DOHH2 (cell line): ENCODE measurements around the gene NANS.

Experiments used
- H3F3A ChIP-seq: fragments of 200-600 bp; sonication (generic), shearing (Covaris generic); 2 replicates; pipeline ENCODE4 v1.6.0; 2016; ENCODE audit warnings: antibody characterized with exemption, mild to moderate bottlenecking; ENCODE audit not compliant: control insufficient read depth, insufficient read depth
- H3K27ac ChIP-seq: fragments of 200-600 bp; sonication (generic); 2 replicates; pipeline ENCODE4 v1.5.1; 2014; ENCODE audit warnings: low read depth, mild to moderate bottlenecking, low read length, moderate library complexity
- H3K27me3 ChIP-seq: fragments of 200-600 bp; sonication (generic); 2 replicates; pipeline ENCODE4 v1.6.1; 2014; ENCODE audit warnings: mild to moderate bottlenecking, low read length, mixed read lengths; ENCODE audit not compliant: control insufficient read depth
- H3K36me3 ChIP-seq: fragments of 200-600 bp; sonication (generic); 2 replicates; pipeline ENCODE4 v1.6.1; 2014; ENCODE audit warnings: mild to moderate bottlenecking, low read length, moderate library complexity, mixed read lengths; ENCODE audit not compliant: control insufficient read depth
- H3K4me1 ChIP-seq: fragments of 200-600 bp; sonication (generic); 2 replicates; pipeline ENCODE4 v1.6.1; 2014; ENCODE audit warnings: mild to moderate bottlenecking, low read length, mixed read lengths; ENCODE audit not compliant: control insufficient read depth
- H3K4me2 ChIP-seq: fragments of 200-600 bp; sonication (generic); 2 replicates; pipeline ENCODE4 v1.6.0; 2014; ENCODE audit warnings: mild to moderate bottlenecking, low read length, moderate library complexity
- H3K4me3 ChIP-seq: fragments of 200-600 bp; sonication (generic); 2 replicates; pipeline ENCODE4 v1.5.1; 2014; ENCODE audit warnings: mild to moderate bottlenecking, low read length, mixed read lengths
- H3K79me2 ChIP-seq: fragments of 200-600 bp; sonication (generic); 2 replicates; pipeline ENCODE4 v1.6.1; 2014; ENCODE audit warnings: mild to moderate bottlenecking, low read length, mixed read lengths; ENCODE audit not compliant: control insufficient read depth
- H3K9me2 ChIP-seq: fragments of 200-600 bp; sonication (generic); replicated peaks from 2 replicates; pipeline ENCODE4 v1.6.1; 2014; ENCODE audit warnings: mild to moderate bottlenecking, low read length, mixed read lengths; ENCODE audit not compliant: control insufficient read depth
- H3K9me3 ChIP-seq: fragments of 200-600 bp; sonication (generic); 2 replicates; pipeline ENCODE4 v1.6.1; 2014; ENCODE audit warnings: antibody characterized with exemption, low read length, mixed read lengths; ENCODE audit not compliant: control insufficient read depth, insufficient read depth
- H4K20me1 ChIP-seq: fragments of 200-600 bp; sonication (generic); 2 replicates; pipeline ENCODE4 v1.6.0; 2014; ENCODE audit warnings: low read depth, mild to moderate bottlenecking, antibody characterized with exemption, low read length, moderate library complexity; ENCODE audit not compliant: control insufficient read depth, insufficient read depth
- CTCF ChIP-seq: fragments of 200-600 bp; sonication (generic); IDR thresholded peaks from one replicate; pipeline ENCODE4 v1.5.1; 2014; ENCODE audit warnings: antibody characterized with exemption, mild to moderate bottlenecking, low read depth, low read length; ENCODE audit not compliant: poor library complexity, severe bottlenecking
- EZH2phosphoT487 ChIP-seq: fragments of 200-600 bp; sonication (generic); IDR thresholded peaks from 2 replicates; pipeline ENCODE4 v1.6.1; 2017; ENCODE audit warnings: borderline replicate concordance, mild to moderate bottlenecking, antibody characterized with exemption, low read length, moderate library complexity, mixed read lengths

NANS gene

GRCh38 chr9:98024702-98025101 is 31.8 kb upstream of the NANS start:
- Histone ChIP-seq H3F3A (peaks cover 28% of the 10 kb centered on the region), H3K27ac (no peak overlapping the region), H3K9me3 (no peaks in the 10 kb centered on the region), H3K4me3 (no peak overlapping the region), H3K36me3 (peaks cover 18% of the 10 kb centered on the region), H3K4me1 (peaks cover 37% of the 10 kb centered on the region), H3K9me2 (no peaks in the 10 kb centered on the region), H4K20me1 (no peaks in the 10 kb centered on the region), H3K4me2 (no peak overlapping the region), H3K79me2 (no peaks in the 10 kb centered on the region), H3K27me3 (no peaks in the 10 kb centered on the region)
- no peak for TF ChIP-seq EZH2phosphoT487

- Histone ChIP-seq H3K36me3 (no peaks in the 10 kb centered on the region), H3K4me2 (peak overlapping the region; percentile 63), H3K79me2 (no peaks in the 10 kb centered on the region), H3F3A (peaks cover 32% of the 10 kb centered on the region), H3K9me2 (no peaks in the 10 kb centered on the region), H3K27ac (peak overlapping the region; percentile 93), H3K9me3 (no peaks in the 10 kb centered on the region), H3K27me3 (no peaks in the 10 kb centered on the region), H3K4me3 (peak overlapping the region; percentile 57), H4K20me1 (no peaks in the 10 kb centered on the region), H3K4me1 (peaks cover 81% of the 10 kb centered on the region)
- TF ChIP-seq CTCF (no peak), EZH2phosphoT487 (no peak)
Observed at GRCh38 chr9:98031169-98031568, 25.4 kb upstream of the NANS start.

GRCh38 chr9:98031935-98032334 is 24.6 kb upstream of the NANS start:
- Histone ChIP-seq H3K27ac (peak overlapping the region; percentile 93), H3K9me3 (no peaks in the 10 kb centered on the region), H3K4me3 (peak overlapping the region; percentile 57), H3K36me3 (no peaks in the 10 kb centered on the region), H3K27me3 (no peaks in the 10 kb centered on the region), H3K4me2 (peak overlapping the region; percentile 63), H3K9me2 (no peaks in the 10 kb centered on the region), H4K20me1 (no peaks in the 10 kb centered on the region), H3F3A (peaks cover 30% of the 10 kb centered on the region), H3K79me2 (no peaks in the 10 kb centered on the region), H3K4me1 (peaks cover 89% of the 10 kb centered on the region)
- TF ChIP-seq CTCF (no peak), EZH2phosphoT487 (no peak)

- Histone ChIP-seq H3K27ac (peak overlapping the region; percentile 93), H3K36me3 (no peaks in the 10 kb centered on the region), H3K27me3 (no peaks in the 10 kb centered on the region), H3K4me1 (peaks cover 100% of the 10 kb centered on the region), H3K4me2 (peak overlapping the region; percentile 64), H3K79me2 (no peaks in the 10 kb centered on the region), H4K20me1 (no peaks in the 10 kb centered on the region), H3K9me2 (no peaks in the 10 kb centered on the region), H3K9me3 (no peaks in the 10 kb centered on the region), H3F3A (peaks cover 44% of the 10 kb centered on the region), H3K4me3 (peak overlapping the region; percentile 57)
- no peak for TF ChIP-seq EZH2phosphoT487
- TF ChIP-seq CTCF: peak; percentile 82
Observed at GRCh38 chr9:98034593-98035546, 21.7 kb upstream of the NANS start.
